HepG2 (cell line): ENCODE measurements around the gene GPR62.

Source experiments
- AGO2 ChIP-seq: fragments of 200-400 bp; formaldehyde crosslinking; optimal IDR thresholded peaks from 2 replicates; pipeline ENCODE3; 2017; ENCODE audit warnings: mild to moderate bottlenecking, low read depth, low read length, moderate library complexity
- STAG1 ChIP-seq: sonication (generic); formaldehyde crosslinking; IDR thresholded peaks from 2 replicates; pipeline ENCODE4 v1.4.0; 2020; ENCODE audit warnings: missing genetic modification reagents

- TF ChIP-seq STAG1 (CRISPR knock-in tag) (peak; percentile 93), AGO2 (peak; percentile 92)
These were observed 13.2 kb upstream of the GPR62 start, which contains the start of the genes PARP3 and RRP9 for GRCh38 chr3:51941798-51942602.
